ENCODE measurements around the gene INPP5E.

- TF ChIP-seq CTCF (conservative IDR thresholded peaks at IDR 0.05; ENCODE audit: low read length) (no peak), EZH2phosphoT487 (IDR thresholded peaks at IDR 0.05; ENCODE audit: borderline replicate concordance) (no peak)
Observed at GRCh38 chr9:136433849-136434579, 5.6 kb downstream of the INPP5E start.
